NCI-H2196 treated with DMSO at 0.1 percent for 48 hours (cell line): Measurements from ENCODE around the gene ATOX1.
"Not testable (repeated sequence)": the region's sequence is repeated elsewhere in the genome, so short reads cannot be mapped to it uniquely, and the experiment has no call there.

Experiments used
- DNase-seq: peaks from one replicate; lab custom pipeline; 2025; ENCODE audit not compliant: unreplicated experiment; lab: John Stamatoyannopoulos, UW

ATOX1 gene

GRCh38 chr5:151758430-151759241 lies at the start of gene ATOX1:
TSS of gene ATOX1 (minus strand) at chr5:151758631. CDS start at chr5:151758551, 80 bp downstream.
- DNase-seq, result peak; percentile 80

- no peak for DNase-seq
These were observed 47.2 kb upstream of the ATOX1 start for GRCh38 chr5:151805414-151806223.

- no peak for DNase-seq
These were observed 42.1 kb upstream of the ATOX1 start for GRCh38 chr5:151800532-151800931.

GRCh38 chr5:151799407-151799806 lies 41.0 kb upstream of the ATOX1 start:
- DNase-seq, result no peak

GRCh38 chr5:151798674-151799073 lies 40.2 kb upstream of the ATOX1 start:
- DNase-seq, result no peak

GRCh38 chr5:151795426-151795825 lies 37.0 kb upstream of the ATOX1 start:
- no peak for DNase-seq

GRCh38 chr5:151793358-151793757 lies 34.9 kb upstream of the ATOX1 start:
- no peak for DNase-seq

- DNase-seq, result no peak
These were observed 29.4 kb upstream of the ATOX1 start for GRCh38 chr5:151787817-151788216.

GRCh38 chr5:151786468-151786867 lies 28.0 kb upstream of the ATOX1 start:
- no peak for DNase-seq

GRCh38 chr5:151784141-151784540 lies 25.7 kb upstream of the ATOX1 start:
- no peak for DNase-seq

GRCh38 chr5:151783664-151784063 lies 25.2 kb upstream of the ATOX1 start:
- not testable (repeated sequence) for DNase-seq

GRCh38 chr5:151781201-151781600 lies 22.8 kb upstream of the ATOX1 start:
- DNase-seq, result no peak

GRCh38 chr5:151780348-151780747 lies 21.9 kb upstream of the ATOX1 start:
- no peak for DNase-seq

GRCh38 chr5:151779531-151780125 lies 21.2 kb upstream of the ATOX1 start:
- no peak for DNase-seq

- DNase-seq, result no peak
These were observed 16.7 kb upstream of the ATOX1 start for GRCh38 chr5:151775025-151775606.

GRCh38 chr5:151773951-151774350 lies 15.5 kb upstream of the ATOX1 start:
- no peak for DNase-seq

GRCh38 chr5:151772846-151773561 lies 14.6 kb upstream of the ATOX1 start:
- DNase-seq, result no peak

GRCh38 chr5:151772029-151772845 lies 13.8 kb upstream of the ATOX1 start:
- no peak for DNase-seq

- peak; percentile 99 for DNase-seq
These were observed 13.0 kb upstream of the ATOX1 start, which contains the start of gene G3BP1 for GRCh38 chr5:151771259-151772028. TSS of gene G3BP1 (plus strand) at chr5:151771954. CDS start at chr5:151786621, 14,667 bp downstream.
